T-helper 1 cell treated with Interleukin-12 subunit alpha and Interleukin-12 subunit beta and Interleukin-4 antibody, amounts not matched to agents 30 ng/mL and 1 ng/mL, for 36 hours (primary cell): ENCODE data around the gene CLASP2. TPM values are rescaled to one million over a fixed set of nuclear protein-coding genes. Genes with fewer than 3 reads are reported as not detected.

Experiments used
- intact Hi-C: fragments of 100-400 bp; cut with micrococcal nuclease; formaldehyde crosslinking; loops from one replicate; pipeline ENCODE4 v1.15.1; 2024
- total RNA-seq: library from RNA; stranded (reverse); gene quantifications from 2 replicates; pipeline ENCODE4 v1.2.3, GENCODE V29; 2022

The CLASP2 gene
- total RNA-seq, 1 donor from 2014 or later: 56.8 TPM

GRCh38 chr3:33639889-33640288 lies 78.2 kb downstream of the CLASP2 start:
- intact Hi-C loops: no loop called here

GRCh38 chr3:33637482-33637881 lies 80.6 kb downstream of the CLASP2 start:
- intact Hi-C loops: no loop called here

DNA sequence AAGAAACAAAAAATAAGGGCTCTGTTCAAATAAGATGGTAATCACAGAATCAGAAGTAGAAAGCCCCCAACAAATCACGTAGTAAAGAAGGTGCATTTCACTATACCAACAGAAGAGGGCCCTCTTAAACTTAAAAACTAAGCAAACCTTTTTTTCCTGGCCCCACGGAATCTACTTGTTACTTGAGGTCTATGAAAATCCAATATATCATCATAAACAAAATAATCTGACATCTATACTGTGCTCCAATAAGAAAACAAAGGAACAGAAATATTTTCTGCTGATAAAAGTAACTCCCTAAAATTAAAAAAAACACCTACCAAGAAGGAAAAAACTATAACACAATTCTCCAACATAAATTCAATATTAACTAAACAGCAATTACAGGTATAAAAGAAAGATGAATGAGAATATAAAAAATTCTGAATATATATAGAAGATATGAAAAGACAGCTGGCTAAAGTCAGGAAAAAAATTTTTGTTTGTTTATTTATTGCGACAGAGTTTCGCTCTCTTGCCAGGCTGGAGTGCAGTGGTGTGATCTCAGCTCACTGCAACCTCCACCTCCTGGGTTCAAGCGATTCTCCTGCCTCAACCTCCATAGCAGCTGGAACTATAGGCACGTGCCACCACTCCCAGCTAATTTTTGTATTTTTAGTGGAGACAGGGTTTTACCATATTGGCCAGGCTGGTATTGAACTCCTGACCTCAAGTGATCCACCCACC lies 81.8 kb downstream of the CLASP2 start:
- intact Hi-C loops: loop anchor here (1.0 kb wide), 3 partner anchors 82 to 151 kb away; partner anchors contain the start of gene CLASP2

GRCh38 chr3:33634262-33634661 lies 83.8 kb downstream of the CLASP2 start:
- intact Hi-C loops: no loop called here

DNA sequence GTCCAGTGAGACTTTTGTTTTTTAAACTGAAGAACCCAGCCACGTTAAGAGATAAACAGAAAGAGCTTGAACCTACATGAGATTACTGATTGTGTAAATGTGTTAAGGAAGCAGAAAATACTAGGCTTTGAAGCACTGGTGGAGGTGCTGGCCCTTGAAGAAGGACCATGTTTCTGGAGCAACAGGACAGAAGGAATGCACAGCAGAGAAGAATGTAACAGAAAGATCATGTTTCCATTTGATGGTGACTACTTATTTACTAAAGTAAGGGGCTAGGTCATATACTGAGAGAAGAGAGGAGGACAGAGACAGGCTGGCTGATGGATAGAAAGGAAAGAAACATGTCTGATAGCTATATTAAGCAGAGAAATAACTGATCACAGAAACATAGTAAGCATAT lies 88.8 kb downstream of the CLASP2 start:
- intact Hi-C loops: no loop called here

DNA sequence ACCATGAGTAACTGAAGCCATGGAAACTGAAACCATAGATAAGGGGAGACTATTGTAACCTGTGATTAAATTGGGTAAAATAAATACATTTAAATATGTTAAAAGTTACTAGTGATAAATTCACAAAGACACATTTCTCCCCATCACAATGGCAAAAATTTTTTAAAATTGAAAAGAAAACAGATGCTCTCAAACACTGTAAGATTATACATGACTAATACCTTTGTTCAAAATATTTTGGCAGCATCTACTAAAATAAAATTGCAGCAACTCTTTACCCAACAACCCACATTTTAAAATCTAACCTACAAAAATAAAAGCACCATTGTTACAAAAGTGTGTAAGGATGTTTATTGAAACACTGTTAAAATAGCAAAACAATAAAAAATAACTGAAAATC lies 93.3 kb downstream of the CLASP2 start:
- intact Hi-C loops: no loop called here

- intact Hi-C loops: no loop called here
Observed at GRCh38 chr3:33613041-33613440, 105.0 kb downstream of the CLASP2 start.

DNA sequence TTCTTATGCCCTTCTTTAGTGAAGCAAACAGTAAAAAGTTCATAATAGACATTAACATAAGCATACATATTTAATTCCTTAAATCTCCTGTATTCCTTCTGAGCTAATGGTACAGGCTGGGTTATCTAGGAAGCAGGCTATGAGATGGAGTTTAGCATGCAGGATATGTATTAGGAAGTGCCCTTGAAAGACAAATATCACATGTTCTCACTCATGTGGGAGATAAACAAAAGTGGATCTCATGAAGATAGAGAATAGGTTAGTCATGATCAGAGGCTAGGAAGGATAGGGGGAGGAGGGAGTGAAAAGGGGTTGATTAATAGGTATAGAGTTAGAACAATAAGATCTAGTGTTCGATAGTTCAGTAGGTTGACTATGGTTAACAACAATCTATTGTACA lies 105.4 kb downstream of the CLASP2 start:
- intact Hi-C loops: no loop called here

DNA sequence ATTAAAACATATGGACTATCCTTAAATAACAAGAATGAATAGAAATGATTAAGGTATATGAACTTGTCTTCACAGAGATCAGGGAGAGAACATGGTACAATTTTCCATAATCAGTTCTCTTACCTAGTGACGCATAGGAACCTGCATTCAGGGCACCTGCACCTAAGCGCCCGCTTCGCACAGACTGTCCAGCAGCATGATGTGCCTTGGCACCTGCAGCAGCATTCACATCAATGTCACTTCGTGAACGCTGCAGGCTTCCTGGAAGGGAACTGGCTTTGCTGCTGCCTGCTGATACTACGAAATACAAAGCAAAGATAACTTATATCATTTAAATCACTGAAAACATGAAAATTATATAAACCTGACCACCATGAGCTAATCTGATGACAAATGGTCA lies 115.2 kb downstream of the CLASP2 start:
- intact Hi-C loops: no loop called here

- intact Hi-C loops: no loop called here
Observed at GRCh38 chr3:33597257-33597689, 120.8 kb downstream of the CLASP2 start.

GRCh38 chr3:33592999-33593398 lies 125.1 kb downstream of the CLASP2 start:
- intact Hi-C loops: no loop called here

GRCh38 chr3:33590541-33590940 lies 127.5 kb downstream of the CLASP2 start:
- intact Hi-C loops: no loop called here

DNA sequence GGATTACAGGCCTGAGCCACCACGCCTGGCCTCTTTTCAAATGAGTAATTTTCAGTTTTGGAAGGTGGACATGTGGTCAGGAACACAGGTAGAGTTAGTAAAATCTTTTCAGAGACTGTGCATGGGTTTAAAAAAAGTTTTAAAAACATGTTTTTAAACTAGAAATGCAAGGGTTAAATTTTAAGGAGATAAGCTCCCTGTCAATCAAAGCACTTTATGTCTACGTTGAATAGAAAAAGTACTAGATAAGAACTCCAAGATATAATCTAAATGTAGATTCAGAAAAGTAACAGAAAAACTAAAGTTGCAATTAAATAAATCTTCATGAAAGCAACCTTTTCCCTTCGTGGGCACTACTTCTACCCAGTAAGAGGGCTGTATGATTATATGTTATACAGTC lies 131.7 kb downstream of the CLASP2 start:
- intact Hi-C loops: no loop called here

DNA sequence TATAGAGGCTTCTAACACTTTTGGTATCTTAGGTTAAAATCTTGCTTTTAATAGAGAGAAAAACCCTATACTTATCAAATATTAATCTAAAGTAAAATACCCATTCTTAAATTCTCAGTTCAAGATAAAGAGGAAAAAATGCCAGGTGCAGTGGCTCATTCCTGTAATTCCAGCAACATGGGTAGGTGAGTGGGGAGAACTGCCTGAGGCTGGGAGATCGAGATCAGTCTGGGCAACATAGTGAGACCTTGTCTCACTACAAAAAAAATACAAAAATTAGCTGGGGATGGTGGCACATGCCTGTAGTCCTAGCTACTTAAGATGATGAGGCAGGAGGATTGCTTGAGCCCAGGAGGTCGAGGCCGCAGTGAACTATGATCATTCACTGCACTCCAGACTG lies 135.8 kb downstream of the CLASP2 start:
- intact Hi-C loops: no loop called here

- intact Hi-C loops: no loop called here
Observed at GRCh38 chr3:33581666-33582065, 136.4 kb downstream of the CLASP2 start.

GRCh38 chr3:33579840-33580239 lies 138.2 kb downstream of the CLASP2 start:
- intact Hi-C loops: no loop called here

- intact Hi-C loops: no loop called here
Observed at GRCh38 chr3:33579178-33579510, 138.9 kb downstream of the CLASP2 start.

GRCh38 chr3:33578325-33579177 lies 139.5 kb downstream of the CLASP2 start:
- intact Hi-C loops: no loop called here

DNA sequence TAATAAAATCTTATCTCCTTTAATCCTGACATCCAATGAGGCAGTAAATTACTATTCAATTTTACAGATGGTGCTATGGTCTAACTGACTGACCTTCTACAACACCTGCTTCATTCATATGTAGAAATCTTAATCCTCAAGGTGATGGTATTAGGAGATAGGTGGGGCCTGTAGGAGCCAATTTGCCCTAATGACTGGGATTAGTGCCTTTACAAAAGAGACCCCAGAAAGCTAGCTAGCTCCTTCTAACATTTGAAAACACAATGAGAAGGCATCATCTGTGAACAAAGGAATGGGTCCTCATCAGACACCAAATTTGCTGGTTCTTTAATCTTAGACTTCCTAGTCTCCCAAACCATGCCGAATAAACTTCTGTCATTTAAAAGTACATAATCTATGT lies 140.5 kb downstream of the CLASP2 start:
- intact Hi-C loops: no loop called here

- intact Hi-C loops: no loop called here
Observed at GRCh38 chr3:33577173-33577572, 140.9 kb downstream of the CLASP2 start.

GRCh38 chr3:33575311-33575710 lies 142.7 kb downstream of the CLASP2 start:
- intact Hi-C loops: no loop called here

DNA sequence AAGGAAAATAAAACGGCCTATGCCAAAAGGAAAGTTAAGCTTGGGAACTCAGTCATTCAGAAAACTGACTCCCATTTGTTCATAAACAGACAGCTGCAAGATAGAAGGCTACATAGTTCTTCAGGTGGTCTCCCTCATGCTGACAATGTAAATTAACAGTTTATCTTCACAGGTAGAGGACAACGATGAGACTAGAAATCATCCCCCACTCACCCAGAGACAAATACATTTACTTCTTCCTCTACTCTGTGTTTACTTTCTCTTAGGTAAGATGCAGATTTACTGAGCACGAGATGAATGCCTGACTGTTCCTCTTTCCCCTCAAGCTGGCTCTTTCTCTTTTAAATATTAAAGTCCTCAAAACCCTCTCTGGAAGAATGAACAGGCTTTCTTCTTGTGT lies 160.2 kb downstream of the CLASP2 start:
- intact Hi-C loops: no loop called here

GRCh38 chr3:33557279-33557678 lies 160.8 kb downstream of the CLASP2 start:
- intact Hi-C loops: no loop called here
